GM10266 (cell line): ENCODE results near the gene POLR2E.

Experiments
- DNase-seq: peaks from one replicate; pipeline ENCODE4 v3.0.0; 2012; ENCODE audit errors: extremely low spot score
- TF ChIP-seq, protein P1 (sequence below): IDR thresholded peaks from 2 replicates; pipeline ENCODE4 v1.5.1; 2012; ENCODE audit warnings: mild to moderate bottlenecking, low read depth; ENCODE audit not compliant: control insufficient read depth, insufficient read depth; ENCODE audit errors: missing control alignments

The POLR2E gene

DNA sequence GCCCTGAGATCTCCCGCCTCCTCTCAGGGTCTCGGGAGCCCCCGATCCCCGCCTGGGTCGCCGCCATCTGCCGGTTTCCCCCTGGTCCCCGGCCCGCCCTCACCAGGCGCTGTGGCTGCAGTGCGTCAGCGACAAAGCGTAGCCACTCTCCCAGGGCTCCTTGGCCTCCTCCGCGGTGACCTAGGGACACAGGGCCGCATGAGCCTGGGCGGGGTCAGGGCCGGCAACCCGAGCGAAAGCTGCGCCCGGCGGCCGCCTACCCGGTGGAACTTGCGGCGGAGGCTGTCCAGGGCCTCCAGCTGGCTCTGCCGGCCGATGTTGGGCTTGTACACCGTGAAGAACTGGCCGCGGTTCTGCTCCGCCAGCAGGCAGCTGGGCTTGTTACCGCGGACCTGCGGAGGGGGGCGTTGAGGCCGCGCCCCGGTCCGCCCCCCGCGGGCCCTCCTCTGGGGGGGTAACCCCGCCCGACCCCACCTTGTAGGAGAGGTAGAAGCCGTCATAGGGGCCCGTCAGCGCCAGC lies 13.9 kb upstream of the POLR2E start:
- DNase-seq = no peak
- TF ChIP-seq, protein P1, sequence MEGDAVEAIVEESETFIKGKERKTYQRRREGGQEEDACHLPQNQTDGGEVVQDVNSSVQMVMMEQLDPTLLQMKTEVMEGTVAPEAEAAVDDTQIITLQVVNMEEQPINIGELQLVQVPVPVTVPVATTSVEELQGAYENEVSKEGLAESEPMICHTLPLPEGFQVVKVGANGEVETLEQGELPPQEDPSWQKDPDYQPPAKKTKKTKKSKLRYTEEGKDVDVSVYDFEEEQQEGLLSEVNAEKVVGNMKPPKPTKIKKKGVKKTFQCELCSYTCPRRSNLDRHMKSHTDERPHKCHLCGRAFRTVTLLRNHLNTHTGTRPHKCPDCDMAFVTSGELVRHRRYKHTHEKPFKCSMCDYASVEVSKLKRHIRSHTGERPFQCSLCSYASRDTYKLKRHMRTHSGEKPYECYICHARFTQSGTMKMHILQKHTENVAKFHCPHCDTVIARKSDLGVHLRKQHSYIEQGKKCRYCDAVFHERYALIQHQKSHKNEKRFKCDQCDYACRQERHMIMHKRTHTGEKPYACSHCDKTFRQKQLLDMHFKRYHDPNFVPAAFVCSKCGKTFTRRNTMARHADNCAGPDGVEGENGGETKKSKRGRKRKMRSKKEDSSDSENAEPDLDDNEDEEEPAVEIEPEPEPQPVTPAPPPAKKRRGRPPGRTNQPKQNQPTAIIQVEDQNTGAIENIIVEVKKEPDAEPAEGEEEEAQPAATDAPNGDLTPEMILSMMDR = no peak

DNA sequence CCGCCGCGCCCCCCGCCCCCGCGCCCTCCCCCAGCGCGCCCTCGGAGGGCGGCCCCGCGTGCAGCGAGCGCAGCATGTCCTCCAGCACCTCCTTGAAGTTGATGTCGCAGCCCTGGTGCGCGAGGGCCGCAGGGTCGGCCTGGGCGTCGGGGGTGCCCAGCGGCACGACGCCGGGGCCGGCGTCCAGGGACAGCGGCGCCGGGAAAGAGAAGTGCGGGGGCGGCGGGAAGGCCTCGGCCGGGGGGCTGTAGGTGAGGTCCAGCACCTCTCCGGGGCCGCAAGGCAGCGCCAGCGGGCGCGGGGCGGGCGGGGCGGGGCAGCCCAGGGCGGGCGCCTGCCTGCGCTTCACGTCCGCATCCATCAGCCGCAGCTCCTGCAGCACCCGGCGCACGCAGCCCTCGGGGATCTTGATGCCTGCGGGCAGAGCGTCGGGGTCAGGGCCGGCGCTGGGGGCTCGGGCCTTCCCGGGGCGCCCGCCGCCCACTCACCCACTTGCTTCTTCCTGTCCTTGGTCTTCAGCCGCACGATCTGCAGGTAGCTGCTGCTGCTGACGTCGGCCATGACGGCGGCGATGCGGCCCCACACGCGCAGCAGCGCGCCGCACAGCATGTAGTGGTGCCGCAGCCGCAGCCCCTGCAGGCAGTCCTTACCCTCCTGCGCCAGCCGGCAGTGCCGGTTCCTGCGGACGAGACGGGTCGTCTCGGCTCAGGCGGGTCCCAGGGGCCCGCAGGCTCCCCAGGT lies 13.3 kb upstream of the POLR2E start:
- TF ChIP-seq, protein P1 = no peak
- no peak for DNase-seq

DNA sequence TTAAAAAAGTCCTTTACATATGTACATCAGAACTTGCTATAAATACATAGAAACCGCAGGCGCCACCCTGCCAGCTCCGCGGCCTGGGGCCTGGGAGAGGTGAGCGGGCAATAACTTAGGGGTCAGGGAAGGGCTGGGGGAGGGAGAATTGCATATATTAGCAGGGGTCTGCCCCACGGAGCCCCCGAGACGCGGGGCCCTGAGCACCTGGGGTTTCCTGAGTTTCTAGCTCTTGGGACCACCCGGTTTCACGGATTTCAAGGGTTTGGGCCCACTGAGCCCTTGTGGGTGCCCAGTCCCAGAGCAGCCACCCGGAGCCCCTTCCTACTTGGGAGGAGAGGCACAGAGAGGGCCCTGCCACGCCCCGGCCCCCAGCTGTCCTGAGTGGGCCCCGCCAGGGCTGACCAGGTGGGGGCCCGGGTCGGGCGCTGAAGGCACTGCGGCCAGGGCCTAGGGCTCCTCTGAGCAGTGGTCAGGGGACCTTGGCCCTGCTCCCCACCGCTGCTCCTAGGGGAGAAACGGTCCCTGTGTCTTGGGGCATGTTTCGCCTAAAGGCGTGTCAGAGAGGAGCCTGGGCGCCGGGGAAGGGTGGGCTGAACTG lies 12.6 kb upstream of the POLR2E start:
- TF ChIP-seq, protein P1 = no peak

DNA sequence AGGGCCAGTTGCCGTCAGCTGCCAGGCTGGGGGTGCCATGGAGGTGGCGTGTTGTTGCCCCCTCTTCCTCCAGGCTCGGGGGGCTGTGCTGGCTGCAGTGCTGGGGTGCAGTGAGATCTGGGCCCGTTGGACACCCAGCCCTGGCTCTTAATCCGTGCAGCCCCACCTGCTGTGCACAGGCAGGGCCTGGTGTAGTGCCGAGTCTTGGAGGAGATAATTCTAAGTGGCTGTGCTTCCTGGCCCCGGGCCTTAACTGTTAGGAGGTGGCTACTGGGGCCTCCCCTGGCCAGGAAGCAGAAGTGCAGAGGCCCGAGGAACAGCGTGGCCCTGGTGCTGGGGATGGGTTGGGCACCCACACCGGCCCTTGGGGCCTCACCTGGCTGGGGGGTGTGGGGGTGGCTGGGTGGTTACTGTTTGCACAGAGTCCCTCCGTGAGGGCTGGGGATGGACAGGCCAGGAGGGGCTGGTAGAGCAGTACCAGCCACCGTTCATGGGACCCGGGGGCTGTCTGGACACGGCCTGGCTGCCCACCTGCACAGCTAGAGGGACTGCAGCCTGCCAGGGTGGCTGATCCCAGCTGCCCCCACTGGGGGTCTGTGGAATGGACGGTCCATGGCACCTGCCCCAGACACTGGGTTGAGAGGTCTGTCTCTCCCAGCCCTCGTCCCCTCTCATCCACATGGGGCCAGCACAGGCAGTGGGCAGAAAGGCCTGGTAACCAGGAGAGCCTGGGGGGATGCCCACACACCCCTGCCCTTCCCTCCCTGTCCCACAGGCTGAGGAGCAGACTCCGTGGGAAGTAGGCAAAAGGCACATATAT lies 11.9 kb upstream of the POLR2E start:
- no peak for DNase-seq
- TF ChIP-seq, protein P1 = peak; percentile 34

More for the DNA sequence above, 12.6 kb upstream of the POLR2E start:
- no peak for DNase-seq

DNA sequence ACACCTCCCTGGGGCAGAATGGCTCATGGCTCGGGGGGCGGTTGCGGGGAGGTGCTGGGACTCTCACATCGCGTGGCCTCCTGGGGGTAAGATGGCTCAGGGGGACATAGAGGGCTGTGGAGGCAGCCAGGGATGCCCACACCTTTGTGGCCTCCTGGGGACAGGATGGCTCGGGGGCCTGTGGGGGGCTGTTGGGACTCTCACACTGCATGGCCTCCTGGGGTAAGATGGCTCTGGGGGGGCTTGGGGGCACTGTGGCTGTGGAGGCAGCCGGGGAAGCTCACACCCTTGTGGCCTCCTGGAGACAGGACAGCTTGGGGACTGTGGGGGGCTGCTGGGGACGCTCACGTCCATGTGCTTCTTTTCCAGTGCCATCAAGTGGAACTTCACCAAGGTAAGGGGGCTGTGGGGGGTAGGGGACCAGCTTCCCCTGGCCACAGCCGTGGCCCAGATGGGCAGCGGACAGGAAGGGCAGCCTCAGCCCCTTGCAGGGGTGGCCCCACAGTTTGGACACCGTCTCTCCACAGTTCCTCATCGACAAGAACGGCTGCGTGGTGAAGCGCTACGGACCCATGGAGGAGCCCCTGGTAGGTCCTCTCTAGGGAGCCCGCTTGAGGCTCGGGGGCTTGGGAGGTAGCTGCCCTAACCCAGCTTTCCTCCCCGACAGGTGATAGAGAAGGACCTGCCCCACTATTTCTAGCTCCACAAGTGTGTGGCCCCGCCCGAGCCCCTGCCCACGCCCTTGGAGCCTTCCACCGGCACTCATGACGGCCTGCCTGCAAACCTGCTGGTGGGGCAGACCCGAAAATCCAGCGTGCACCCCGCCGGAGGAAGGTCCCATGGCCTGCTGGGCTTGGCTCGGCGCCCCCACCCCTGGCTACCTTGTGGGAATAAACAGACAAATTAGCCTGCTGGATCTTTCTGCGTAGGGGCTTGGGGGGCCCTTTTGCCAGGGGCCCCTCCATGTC lies 11.0 kb upstream of the POLR2E start:
- TF ChIP-seq, protein P1 = no peak
- DNase-seq = no peak

DNA sequence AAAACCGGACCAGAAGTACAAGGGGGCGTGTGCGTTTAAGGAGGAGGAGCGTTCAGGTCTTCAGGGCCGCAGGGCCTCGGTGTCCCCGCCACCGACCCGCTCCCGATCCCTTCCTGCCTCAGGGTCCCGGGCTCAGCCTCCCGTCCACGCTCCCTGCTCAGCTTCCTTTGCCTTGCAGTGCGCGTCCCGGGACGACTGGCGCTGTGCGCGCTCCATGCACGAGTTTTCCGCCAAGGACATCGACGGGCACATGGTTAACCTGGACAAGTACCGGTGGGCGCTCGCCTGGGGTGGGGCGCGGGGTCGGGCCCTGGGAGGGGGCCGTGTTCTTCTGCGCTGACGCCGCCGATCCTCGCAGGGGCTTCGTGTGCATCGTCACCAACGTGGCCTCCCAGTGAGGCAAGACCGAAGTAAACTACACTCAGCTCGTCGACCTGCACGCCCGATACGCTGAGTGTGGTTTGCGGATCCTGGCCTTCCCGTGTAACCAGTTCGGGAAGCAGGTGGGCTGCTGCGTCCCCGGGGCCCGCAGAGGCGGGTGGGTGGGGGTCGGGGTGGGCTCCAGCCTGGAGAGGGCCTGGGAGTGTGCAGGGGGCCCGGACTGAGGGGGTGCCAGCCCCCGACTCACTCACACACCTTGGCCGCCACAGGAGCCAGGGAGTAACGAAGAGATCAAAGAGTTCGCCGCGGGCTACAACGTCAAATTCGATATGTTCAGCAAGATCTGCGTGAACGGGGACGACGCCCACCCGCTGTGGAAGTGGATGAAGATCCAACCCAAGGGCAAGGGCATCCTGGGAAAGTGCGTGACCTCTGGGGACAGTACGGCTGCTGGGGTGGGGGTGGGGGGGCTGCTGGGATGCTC lies 10.1 kb upstream of the POLR2E start:
- DNase-seq = no peak
- TF ChIP-seq, protein P1 = no peak
